K562 (cell line): Measurements from ENCODE around the gene UBASH3B. TPM values are rescaled to one million over a fixed set of nuclear protein-coding genes. Genes with fewer than 3 reads are reported as not detected.

Experiments used
- ATAC-seq: fragments of 200-7000 bp; cut with Tn5 transposase; 3 replicates; pipeline ENCODE4 v1.9.1; 2020; ENCODE audit warnings: moderate library complexity
- BruUV-seq: library from RNA; stranded (reverse); fragments of 400-500 nt; replicated peaks from 2 replicates; lab custom pipeline; 2021; lab: Mats Ljungman, UMichigan
- CTCF ChIA-PET: fragments of 300-600 bp; formaldehyde crosslinking; extraction: SDS; loops from one replicate; lab custom pipeline; 2021; ENCODE audit warnings: low intra/inter-chr PET ratio; lab: Yijun Ruan, JAX
- POLR2A ChIA-PET: fragments of 300-600, 350-650 bp; sonication (Branson Sonifier 250); formaldehyde crosslinking; extraction: SDS; loops from one replicate; lab custom pipeline; 2021; ENCODE audit warnings: antibody characterized with exemption, inconsistent platforms; lab: Yijun Ruan, JAX
- DNase-seq, 4 experiments: peaks; one replicate each; pipeline versions ENCODE4 v3.0.0 to v3.0.0-alpha.2; 2011 to 2018; ENCODE audit warnings: low spot score in 3 of 4, mixed read lengths in 3 of 4; ENCODE audit errors: extremely low read depth in 1 of 4
- FAIRE-seq: peaks from 2 replicates; lab custom pipeline; 2011; peaks lifted over from hg19 to GRCh38; lab: Jason Lieb, UNC
- H2AFZ ChIP-seq: 2 replicates; pipeline ENCODE4 v1.6.0; 2011; ENCODE audit warnings: low read depth, low read length, control low read depth, inconsistent platforms
- H3K27ac ChIP-seq: fragments of 200-600 bp; 3 replicates; pipeline ENCODE4 v1.8.0; 2011; ENCODE audit warnings: low read depth, mild to moderate bottlenecking, control low read depth, inconsistent platforms, low read length, moderate library complexity, mixed read lengths; ENCODE audit errors: extremely low read depth
- H3K27me3 ChIP-seq, 2 experiments: fragments of 300-600 bp in 1 of 2; 2 replicates in 1 of 2; 3 replicates in 1 of 2; pipeline versions ENCODE4 v1.6.0 to v1.8.0; 2011; ENCODE audit warnings: inconsistent platforms in 2 of 2, low read length in 2 of 2, mild to moderate bottlenecking in 1 of 2, mixed read lengths in 1 of 2, moderate library complexity in 1 of 2; ENCODE audit not compliant: control insufficient read depth in 2 of 2, insufficient read depth in 2 of 2
- H3K36me3 ChIP-seq: fragments of 300-600 bp; 3 replicates; pipeline ENCODE4 v1.8.0; 2011; ENCODE audit warnings: mild to moderate bottlenecking, low read length, inconsistent platforms; ENCODE audit not compliant: control insufficient read depth, insufficient read depth
- H3K4me1 ChIP-seq, 2 experiments: fragments of 200-600 bp in 1 of 2; replicated peaks in 1 of 2; 2 replicates in 1 of 2; 3 replicates in 1 of 2; pipeline versions ENCODE4 v1.5.1 to v1.8.0; 2011; ENCODE audit warnings: inconsistent platforms in 2 of 2, low read length in 2 of 2, mild to moderate bottlenecking in 1 of 2, mixed read lengths in 1 of 2, moderate library complexity in 1 of 2; ENCODE audit not compliant: control insufficient read depth in 2 of 2, insufficient read depth in 2 of 2
- H3K4me2 ChIP-seq: 2 replicates; pipeline ENCODE4 v1.6.1; 2011; ENCODE audit warnings: low read length, control low read depth, inconsistent platforms, mixed read lengths; ENCODE audit not compliant: insufficient read depth
- H3K4me3 ChIP-seq: fragments of 200-600 bp; sonication (generic), shearing (Covaris generic); 2 replicates; pipeline ENCODE4 v1.5.1; 2016; ENCODE audit warnings: control low read depth, inconsistent platforms
- H3K79me2 ChIP-seq: fragments of 200-600 bp; 3 replicates; pipeline ENCODE4 v1.8.0; 2011; ENCODE audit warnings: low read length, inconsistent platforms; ENCODE audit not compliant: control insufficient read depth, insufficient read depth
- H3K9ac ChIP-seq, 2 experiments: 2 replicates each; pipeline versions ENCODE4 v1.6.0 to v1.6.1; 2011; ENCODE audit warnings: low read depth in 2 of 2, low read length in 2 of 2, control low read depth in 1 of 2, inconsistent platforms in 1 of 2, mild to moderate bottlenecking in 1 of 2, mixed read lengths in 1 of 2; ENCODE audit not compliant: insufficient read depth in 1 of 2
- H3K9me1 ChIP-seq: one replicate; pipeline ENCODE4 v1.6.0; 2011; ENCODE audit warnings: inconsistent platforms, mild to moderate bottlenecking, low read length, moderate library complexity; ENCODE audit not compliant: control insufficient read depth, insufficient read depth
- H3K9me3 ChIP-seq: replicated peaks from 2 replicates; pipeline ENCODE4 v1.5.1; 2011; ENCODE audit warnings: low read depth, low read length, inconsistent platforms; ENCODE audit not compliant: control insufficient read depth, insufficient read depth
- H4K20me1 ChIP-seq: replicated peaks from 2 replicates; pipeline ENCODE4 v1.6.1; 2011; ENCODE audit warnings: low read length, inconsistent platforms, mixed read lengths; ENCODE audit not compliant: control insufficient read depth, insufficient read depth
- BRCA1 ChIP-seq, 2 experiments: fragments of 450-650 bp in 1 of 2; sonication (generic) in 1 of 2; formaldehyde crosslinking in 1 of 2; IDR thresholded peaks; 2 replicates each; pipeline versions ENCODE4 v1.5.0 to v1.6.1; 2017 to 2020; ENCODE audit warnings: mild to moderate bottlenecking in 1 of 2, missing genetic modification reagents in 1 of 2
- CAMTA2 ChIP-seq: fragments of 250-450 bp; sonication (Bioruptor Pico); conservative IDR thresholded peaks from 2 replicates; pipeline ENCODE4 v1.5.1; 2022
- GABPB2 ChIP-seq: fragments of 250-450 bp; sonication (Bioruptor Pico); conservative IDR thresholded peaks from 2 replicates; pipeline ENCODE4 v1.5.1; 2021; ENCODE audit warnings: mild to moderate bottlenecking
- KDM2B ChIP-seq: fragments of 250-450 bp; sonication (Bioruptor Pico); IDR thresholded peaks from 2 replicates; pipeline ENCODE4 v1.8.0; 2021; ENCODE audit warnings: mild to moderate bottlenecking, moderate library complexity
- PHF21A ChIP-seq: fragments of 450-650 bp; IDR thresholded peaks from 2 replicates; pipeline ENCODE4 v1.6.1; 2017; ENCODE audit warnings: low read depth, borderline replicate concordance
- POLR2H ChIP-seq: IDR thresholded peaks from 2 replicates; pipeline ENCODE4 v1.6.1; 2016; ENCODE audit warnings: missing genetic modification characterization, low read depth, mild to moderate bottlenecking, control low read depth, missing compliant biosample characterization, moderate library complexity
- TOE1 ChIP-seq, 2 experiments: fragments of 450-650 bp in 1 of 2; sonication (generic) in 1 of 2; formaldehyde crosslinking in 1 of 2; IDR thresholded peaks; 2 replicates each; pipeline versions ENCODE4 v1.7.1 to v1.8.0; 2016 to 2022; ENCODE audit warnings: borderline replicate concordance in 2 of 2, mild to moderate bottlenecking in 2 of 2, antibody characterized with exemption in 1 of 2, inconsistent platforms in 1 of 2, low read depth in 1 of 2, missing genetic modification reagents in 1 of 2, moderate library complexity in 1 of 2
- USF2 ChIP-seq: sonication (generic); formaldehyde crosslinking; IDR thresholded peaks from 2 replicates; pipeline ENCODE4 v1.5.0; 2020; ENCODE audit warnings: missing genetic modification reagents
- XRCC3 ChIP-seq: fragments of 450-650 bp; IDR thresholded peaks from 2 replicates; pipeline ENCODE4 v1.6.1; 2017; ENCODE audit warnings: mild to moderate bottlenecking, moderate library complexity
- ZC3H4 ChIP-seq: sonication (generic); formaldehyde crosslinking; IDR thresholded peaks from 2 replicates; pipeline ENCODE4 v1.9.0; 2021; ENCODE audit warnings: missing genetic modification reagents, borderline replicate concordance
- ZFP1 ChIP-seq: fragments of 450-650 bp; formaldehyde crosslinking; IDR thresholded peaks from 2 replicates; pipeline ENCODE4 v1.4.0; 2020; ENCODE audit warnings: mild to moderate bottlenecking, mixed read lengths
- ZFX ChIP-seq: sonication (generic); formaldehyde crosslinking; IDR thresholded peaks from 2 replicates; pipeline ENCODE4 v1.8.0; 2022; ENCODE audit warnings: mild to moderate bottlenecking, missing genetic modification reagents, moderate library complexity
- ZNF699 ChIP-seq: fragments of 250-450 bp; sonication (Bioruptor Pico); IDR thresholded peaks from 2 replicates; pipeline ENCODE4 v1.8.0; 2021; ENCODE audit warnings: mild to moderate bottlenecking, moderate library complexity; ENCODE audit not compliant: insufficient replicate concordance
- ZNF76 ChIP-seq: fragments of 250-450 bp; sonication (Bioruptor Pico); IDR thresholded peaks from 2 replicates; pipeline ENCODE4 v1.4.0; 2020; ENCODE audit warnings: mild to moderate bottlenecking, moderate library complexity, borderline replicate concordance
- ZNF77 ChIP-seq: fragments of 250-450 bp; sonication (Bioruptor Pico); IDR thresholded peaks from 2 replicates; pipeline ENCODE4 v1.5.0; 2020
- ZNF778 ChIP-seq: fragments of 450-650 bp; formaldehyde crosslinking; IDR thresholded peaks from 2 replicates; pipeline ENCODE4 v1.4.0; 2020; ENCODE audit warnings: mild to moderate bottlenecking, moderate library complexity
- WGBS: fragments of 100-300 bp; shearing (Covaris generic); methylation state at CpG from one replicate; pipeline ENCODE4 v1.1.6; 2016; ENCODE audit warnings: low coverage, mixed read lengths; ENCODE audit not compliant: insufficient coverage; ENCODE audit errors: missing lambda C conversion rate; 5-methylcytosine and 5-hydroxymethylcytosine counted together
- in situ Hi-C: fragments of 300-500 bp; cut with MboI; formaldehyde crosslinking; loops from 4 replicates; pipeline ENCODE4 v1.15.0; 2018; ENCODE audit warnings: inconsistent platforms, mixed read lengths
- intact Hi-C: fragments of 100-400 bp; cut with micrococcal nuclease; formaldehyde crosslinking; loops from 2 replicates; pipeline ENCODE4 v1.14.2; 2022
- polyA plus RNA-seq, 8 experiments: library from polyadenylated mRNA; depleted of rRNA in 4 of 8; stranded (reverse) in 5 of 8; unstranded in 3 of 8; fragments of >200 nt; fragmentation: Nextera tagmentation in 2 of 8; fragmentation: Illumina TruSeq in 1 of 8; extraction: Ambion mirVana in 2 of 8; extraction: Trizol in 1 of 8; gene quantifications; 2 replicates each; pipeline versions ENCODE4 v1.2.1 to v1.2.3, GENCODE V29; 2011 to 2014; ENCODE audit warnings: inconsistent platforms in 1 of 8, missing spikeins in 1 of 8
- total RNA-seq, 7 experiments: library from RNA; depleted of rRNA in 6 of 7; stranded (reverse); fragments of >200 nt in 6 of 7; fragmentation: Illumina TruSeq in 2 of 7; extraction: Trizol in 2 of 7; gene quantifications; 2 replicates each; pipeline versions ENCODE4 v1.2.1 to v1.2.3, GENCODE V29; 2011 to 2021; ENCODE audit warnings: low replicate concordance in 1 of 7
- TF ChIP-seq, protein P1 (sequence below): fragments of 250-450 bp; sonication (Bioruptor Pico); IDR thresholded peaks from 2 replicates; pipeline ENCODE4 v1.5.0; 2021
- TF ChIP-seq, protein P2 (sequence below), 2 experiments: fragments of 200-800 bp in 1 of 2; sonication (Bioruptor generic) in 1 of 2; sonication (generic) in 1 of 2; formaldehyde crosslinking in 1 of 2; IDR thresholded peaks in 1 of 2; conservative IDR thresholded peaks in 1 of 2; 2 replicates each; pipeline versions ENCODE4 v1.5.0 to v1.6.1; 2016 to 2020; ENCODE audit warnings: missing compliant biosample characterization in 1 of 2, missing genetic modification characterization in 1 of 2, missing genetic modification reagents in 1 of 2

Gene UBASH3B
- total and polyA plus RNA-seq, 9 of the 15 experiments (the other 6 are each of a cell fraction or from before 2014, with no cell fraction given), result 0.01 to 0.31 (median 0.08) TPM; not detected in 2

DNA sequence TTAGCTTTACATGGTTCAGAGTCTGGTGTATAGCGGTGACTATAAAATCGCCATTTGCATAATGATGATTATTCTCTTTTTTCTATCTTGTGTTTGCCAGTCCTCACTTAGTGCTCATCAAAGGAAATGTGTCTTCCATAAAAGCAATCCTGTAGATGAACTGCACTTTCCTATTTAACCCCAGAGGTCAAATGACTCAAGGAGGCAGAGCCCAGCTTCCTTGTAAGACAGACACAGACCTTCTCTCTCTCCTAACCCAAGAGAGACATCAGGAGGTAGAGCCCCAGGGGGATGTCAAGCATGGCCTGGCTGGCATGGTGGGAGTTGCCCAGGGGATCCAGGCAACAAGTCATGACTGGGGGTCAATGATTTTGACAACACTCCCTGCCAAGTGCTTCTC is 135.9 kb downstream of the UBASH3B start:
- Histone ChIP-seq H3K9me3 (no peaks in the 10 kb centered on the region), H3K27me3 (peaks cover 0 to 4% of the 10 kb centered on the region in 2 experiments; a peak in 1 of 5 replicates), H3K9me1 (no peaks in the 10 kb centered on the region), H3K4me3 (no peak overlapping the region), H3K27ac (no peak overlapping the region), H3K4me1 (no peaks in the 10 kb centered on the region), H3K79me2 (no peaks in the 10 kb centered on the region), H3K9ac (no peak overlapping the region), H3K36me3 (no peaks in the 10 kb centered on the region), H2AFZ (no peak overlapping the region), H3K4me2 (no peak overlapping the region), H4K20me1 (no peaks in the 10 kb centered on the region)
- intact Hi-C loops (no loop called here), in situ Hi-C loops (no loop called here)
- POLR2A ChIA-PET, result interaction anchor here (0.6 to 0.7 kb wide), 2 partner anchors 51 to 1456 kb away, joined by 3 read pairs; no protein-coding TSS in a partner anchor
- BruUV-seq, result no TSS peak
- 0% methylated on average over 2 of the region's 2 CpGs for WGBS
- no peak for DNase-seq
- no peak for FAIRE-seq
- no peak for ATAC-seq
- TF ChIP-seq BRCA1 (IDR thresholded peaks at IDR 0.05) (no peak), BRCA1 (CRISPR knock-in tag; IDR thresholded peaks at IDR 0.05) (no peak), PHF21A (no peak), ZFX (no peak), ZNF77 (CRISPR knock-in tag) (no peak), ZNF699 (CRISPR knock-in tag) (no peak), ZC3H4 (no peak), CAMTA2 (no peak), ZNF778 (CRISPR knock-in tag) (no peak), ZNF76 (CRISPR knock-in tag) (no peak), USF2 (CRISPR knock-in tag) (no peak), POLR2H (tag) (no peak), GABPB2 (no peak), XRCC3 (no peak), ZFP1 (CRISPR knock-in tag) (no peak), TOE1 (IDR thresholded peaks at IDR 0.05; ENCODE audit: borderline replicate concordance) (no peak), TOE1 (CRISPR knock-in tag; IDR thresholded peaks at IDR 0.05; ENCODE audit: borderline replicate concordance, low read depth) (no peak), KDM2B (CRISPR knock-in tag) (no peak)
- TF ChIP-seq, protein P1, sequence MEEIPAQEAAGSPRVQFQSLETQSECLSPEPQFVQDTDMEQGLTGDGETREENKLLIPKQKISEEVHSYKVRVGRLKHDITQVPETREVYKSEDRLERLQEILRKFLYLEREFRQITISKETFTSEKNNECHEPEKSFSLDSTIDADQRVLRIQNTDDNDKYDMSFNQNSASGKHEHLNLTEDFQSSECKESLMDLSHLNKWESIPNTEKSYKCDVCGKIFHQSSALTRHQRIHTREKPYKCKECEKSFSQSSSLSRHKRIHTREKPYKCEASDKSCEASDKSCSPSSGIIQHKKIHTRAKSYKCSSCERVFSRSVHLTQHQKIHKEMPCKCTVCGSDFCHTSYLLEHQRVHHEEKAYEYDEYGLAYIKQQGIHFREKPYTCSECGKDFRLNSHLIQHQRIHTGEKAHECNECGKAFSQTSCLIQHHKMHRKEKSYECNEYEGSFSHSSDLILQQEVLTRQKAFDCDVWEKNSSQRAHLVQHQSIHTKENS (CRISPR knock-in tag), result no peak
- TF ChIP-seq, protein P2, sequence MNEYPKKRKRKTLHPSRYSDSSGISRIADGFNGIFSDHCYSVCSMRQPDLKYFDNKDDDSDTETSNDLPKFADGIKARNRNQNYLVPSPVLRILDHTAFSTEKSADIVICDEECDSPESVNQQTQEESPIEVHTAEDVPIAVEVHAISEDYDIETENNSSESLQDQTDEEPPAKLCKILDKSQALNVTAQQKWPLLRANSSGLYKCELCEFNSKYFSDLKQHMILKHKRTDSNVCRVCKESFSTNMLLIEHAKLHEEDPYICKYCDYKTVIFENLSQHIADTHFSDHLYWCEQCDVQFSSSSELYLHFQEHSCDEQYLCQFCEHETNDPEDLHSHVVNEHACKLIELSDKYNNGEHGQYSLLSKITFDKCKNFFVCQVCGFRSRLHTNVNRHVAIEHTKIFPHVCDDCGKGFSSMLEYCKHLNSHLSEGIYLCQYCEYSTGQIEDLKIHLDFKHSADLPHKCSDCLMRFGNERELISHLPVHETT (CRISPR knock-in tag; conservative IDR thresholded peaks at IDR 0.05 in 1 of 2, IDR thresholded peaks at IDR 0.05 in 1 of 2), result no peak
- CTCF ChIA-PET, result no interaction called here
